Measurements from ENCODE around the gene KRT1. TPM values are rescaled to one million over a fixed set of nuclear protein-coding genes. Genes with fewer than 3 reads are reported as not detected.

KRT1 gene
- polyA plus RNA-seq, 1 of the 3 experiments (the other 2 are of a cell fraction) = not detected

GRCh38 chr12:52720365-52720886, 40.2 kb upstream of the KRT1 start:
- no peak for TF ChIP-seq EZH2phosphoT487 (IDR thresholded peaks at IDR 0.05; ENCODE audit: borderline replicate concordance, low read depth)
- no peak for TF ChIP-seq JUND (IDR thresholded peaks at IDR 0.05)
- no peak for TF ChIP-seq ELF1 (IDR thresholded peaks at IDR 0.05)
- TF ChIP-seq PBX3 (IDR thresholded peaks at IDR 0.05) = no peak
- no peak for TF ChIP-seq MXI1 (IDR thresholded peaks at IDR 0.05; ENCODE audit: low read depth, low read length)
- TF ChIP-seq, protein P1, sequence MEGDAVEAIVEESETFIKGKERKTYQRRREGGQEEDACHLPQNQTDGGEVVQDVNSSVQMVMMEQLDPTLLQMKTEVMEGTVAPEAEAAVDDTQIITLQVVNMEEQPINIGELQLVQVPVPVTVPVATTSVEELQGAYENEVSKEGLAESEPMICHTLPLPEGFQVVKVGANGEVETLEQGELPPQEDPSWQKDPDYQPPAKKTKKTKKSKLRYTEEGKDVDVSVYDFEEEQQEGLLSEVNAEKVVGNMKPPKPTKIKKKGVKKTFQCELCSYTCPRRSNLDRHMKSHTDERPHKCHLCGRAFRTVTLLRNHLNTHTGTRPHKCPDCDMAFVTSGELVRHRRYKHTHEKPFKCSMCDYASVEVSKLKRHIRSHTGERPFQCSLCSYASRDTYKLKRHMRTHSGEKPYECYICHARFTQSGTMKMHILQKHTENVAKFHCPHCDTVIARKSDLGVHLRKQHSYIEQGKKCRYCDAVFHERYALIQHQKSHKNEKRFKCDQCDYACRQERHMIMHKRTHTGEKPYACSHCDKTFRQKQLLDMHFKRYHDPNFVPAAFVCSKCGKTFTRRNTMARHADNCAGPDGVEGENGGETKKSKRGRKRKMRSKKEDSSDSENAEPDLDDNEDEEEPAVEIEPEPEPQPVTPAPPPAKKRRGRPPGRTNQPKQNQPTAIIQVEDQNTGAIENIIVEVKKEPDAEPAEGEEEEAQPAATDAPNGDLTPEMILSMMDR (IDR thresholded peaks at IDR 0.05) = no peak
- no peak for TF ChIP-seq YY1 (IDR thresholded peaks at IDR 0.05; ENCODE audit: low read depth)
- TF ChIP-seq POLR2AphosphoS5 (IDR thresholded peaks at IDR 0.05; ENCODE audit: low read depth, low read length) = no peak
- TF ChIP-seq GABPA (IDR thresholded peaks at IDR 0.05; ENCODE audit: low read depth) = no peak
- no peak for TF ChIP-seq FOXJ3 (CRISPR knock-in tag; IDR thresholded peaks at IDR 0.05)
- TF ChIP-seq IRF3 (IDR thresholded peaks at IDR 0.05; ENCODE audit: low read depth, low read length) = no peak
- no peak for TF ChIP-seq TAF1 (IDR thresholded peaks at IDR 0.05; ENCODE audit: borderline replicate concordance, low read depth, low read length)
- TF ChIP-seq RFX5 (IDR thresholded peaks at IDR 0.05; ENCODE audit: low read length) = no peak
- TF ChIP-seq, protein P2, sequence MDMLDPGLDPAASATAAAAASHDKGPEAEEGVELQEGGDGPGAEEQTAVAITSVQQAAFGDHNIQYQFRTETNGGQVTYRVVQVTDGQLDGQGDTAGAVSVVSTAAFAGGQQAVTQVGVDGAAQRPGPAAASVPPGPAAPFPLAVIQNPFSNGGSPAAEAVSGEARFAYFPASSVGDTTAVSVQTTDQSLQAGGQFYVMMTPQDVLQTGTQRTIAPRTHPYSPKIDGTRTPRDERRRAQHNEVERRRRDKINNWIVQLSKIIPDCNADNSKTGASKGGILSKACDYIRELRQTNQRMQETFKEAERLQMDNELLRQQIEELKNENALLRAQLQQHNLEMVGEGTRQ (IDR thresholded peaks at IDR 0.05; ENCODE audit: borderline replicate concordance, low read depth, low read length) = no peak
- no peak for TF ChIP-seq FOSL2 (IDR thresholded peaks at IDR 0.05; ENCODE audit: borderline replicate concordance, low read depth)
- no peak for TF ChIP-seq TCF12 (IDR thresholded peaks at IDR 0.05)
- TF ChIP-seq RCOR1 (IDR thresholded peaks at IDR 0.05; ENCODE audit: low read length) = no peak
- no peak for TF ChIP-seq GATA2 (CRISPR knock-in tag; IDR thresholded peaks at IDR 0.05)
- Histone ChIP-seq H3K9me3 (no peaks in the 10 kb centered on the region), H4K20me1 (ENCODE audit: insufficient read depth) (no peaks in the 10 kb centered on the region), H3K4me3 (ENCODE audit: low read depth in 2 of 2, low read length in 1 of 2) (no peak overlapping the region), H3K36me3 (replicated peaks in 1 of 2; ENCODE audit: control insufficient read depth in 1 of 2, insufficient read depth in 2 of 2, low read length in 1 of 2) (no peaks in the 10 kb centered on the region), H3K9ac (no peak overlapping the region), H3K9me2 (no peaks in the 10 kb centered on the region), H3K4me1 (ENCODE audit: control insufficient read depth in 1 of 2, insufficient read depth in 2 of 2, low read depth in 1 of 2, low read length in 1 of 2) (no peaks in the 10 kb centered on the region), H3K79me2 (ENCODE audit: insufficient read depth) (no peaks in the 10 kb centered on the region), H3K27me3 (ENCODE audit: insufficient read depth) (peaks cover 16% of the 10 kb centered on the region), H3K27ac (ENCODE audit: low read depth in 2 of 2, low read length in 1 of 2) (no peak overlapping the region), H3K4me2 (no peak overlapping the region), H2AFZ (ENCODE audit: low read depth) (no peak overlapping the region), H3F3A (replicated peaks; ENCODE audit: insufficient read depth) (no peaks in the 10 kb centered on the region)
- CTCF ChIA-PET = no interaction called here
- WGBS (ENCODE audit: low lambda C conversion rate) = 11% methylated on average over 8 of the region's 8 CpGs
- POLR2A ChIA-PET = no interaction called here
- DNase-seq = no peak
